HEK293T (cell line): ENCODE data around the gene CEP95.

Experiments
- FOXA1 ChIP-seq: fragments of 450-650 bp; IDR thresholded peaks from 2 replicates; pipeline ENCODE4 v1.6.1; 2016; ENCODE audit warnings: mild to moderate bottlenecking
- LEF1 ChIP-seq: fragments of 450-650 bp; IDR thresholded peaks from 2 replicates; pipeline ENCODE4 v1.6.1; 2017; ENCODE audit warnings: mild to moderate bottlenecking, borderline replicate concordance
- NFRKB ChIP-seq: fragments of 450-650 bp; IDR thresholded peaks from 2 replicates; pipeline ENCODE4 v1.6.1; 2016; ENCODE audit warnings: mild to moderate bottlenecking, moderate library complexity
- PKNOX1 ChIP-seq: fragments of 450-650 bp; IDR thresholded peaks from 2 replicates; pipeline ENCODE4 v1.6.1; 2016

DNA sequence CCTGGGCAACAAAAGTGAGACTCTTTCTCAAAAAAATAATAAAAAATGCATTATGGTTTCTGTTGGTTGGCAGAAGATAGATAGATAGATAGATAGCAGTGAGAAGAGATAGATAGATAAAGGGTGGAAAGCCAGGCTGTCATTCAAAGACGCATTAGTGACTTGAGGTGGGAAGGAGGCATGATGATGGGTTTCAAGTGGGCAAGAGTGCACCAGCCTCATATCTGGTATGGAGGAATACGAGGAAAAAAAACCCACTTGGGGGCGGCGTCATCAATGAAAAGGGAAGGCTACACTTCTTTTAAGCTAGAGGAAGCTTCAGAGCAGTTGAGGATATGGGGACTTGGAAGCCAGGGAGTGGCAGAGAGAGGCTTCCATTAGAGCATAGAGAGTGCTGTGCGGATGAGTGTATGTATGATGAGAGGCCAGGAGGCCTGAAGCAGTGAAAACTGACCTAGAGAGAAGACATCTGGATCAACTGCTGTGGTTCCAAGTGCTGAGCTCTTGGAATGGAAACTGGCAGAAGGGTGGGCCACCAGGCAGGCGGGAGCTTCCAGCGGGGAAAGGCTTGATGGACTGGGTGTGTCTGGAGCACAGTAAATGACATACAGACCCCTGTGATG, 31.8 kb downstream of the CEP95 start:
- TF ChIP-seq PKNOX1 (no peak), NFRKB (no peak), LEF1 (no peak), FOXA1 (no peak)
